Memory B cell (primary cell): ENCODE data around the gene TTF2.

Experiments
- ATAC-seq: fragments of 150-1000 bp; cut with Tn5 transposase; 2 replicates; pipeline ENCODE4 v1.10.0; 2021; ENCODE audit warnings: low read depth, mild to moderate bottlenecking, moderate library complexity
- DNase-seq, 2 donors: peaks; one replicate each; pipeline ENCODE4 v3.0.0; 2022; ENCODE audit warnings: low spot score in 2 of 2
- H3K27ac Mint-ChIP-seq: one replicate; pipeline ENCODE4 v1.8.0; 2022; ENCODE audit warnings: mild to moderate bottlenecking, moderate library complexity, mixed read lengths
- H3K27me3 Mint-ChIP-seq: one replicate; pipeline ENCODE4 v1.8.0; 2022; ENCODE audit warnings: mixed read lengths
- H3K36me3 Mint-ChIP-seq: one replicate; pipeline ENCODE4 v1.8.0; 2022; ENCODE audit warnings: mild to moderate bottlenecking, mixed read lengths
- H3K4me1 Mint-ChIP-seq: one replicate; pipeline ENCODE4 v1.8.0; 2022; ENCODE audit warnings: mixed read lengths
- H3K4me3 Mint-ChIP-seq: one replicate; pipeline ENCODE4 v1.8.0; 2022; ENCODE audit warnings: mild to moderate bottlenecking, moderate library complexity, mixed read lengths
- H3K9me3 Mint-ChIP-seq: one replicate; pipeline ENCODE4 v1.8.0; 2022; ENCODE audit warnings: mixed read lengths

The TTF2 gene

DNA sequence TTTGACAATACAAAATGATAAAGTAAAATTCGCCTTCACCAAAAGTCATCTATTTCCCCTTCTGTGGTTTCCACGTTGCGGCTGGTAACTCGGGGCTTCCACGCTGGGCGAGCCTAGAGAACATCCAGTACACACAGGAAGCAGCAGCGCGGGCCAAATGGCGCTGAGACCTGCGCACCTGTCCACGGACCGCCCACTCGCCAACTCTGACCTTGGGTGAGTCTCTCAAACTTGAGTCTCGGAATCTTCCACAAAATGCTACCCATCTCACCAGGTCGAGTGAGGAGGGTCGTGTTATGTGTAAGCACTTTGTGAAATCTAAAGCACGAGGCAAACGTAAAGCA, 820 bp upstream of the TTF2 start:
- DNase-seq: peak; percentile 46 to 57
- ATAC-seq: peak; percentile 54
- Mint-ChIP-seq H3K27ac (no peak overlapping the region), H3K27me3 (no peaks in the 10 kb centered on the region), H3K4me1 (peaks cover 10% of the 10 kb centered on the region), H3K36me3 (peaks cover 7% of the 10 kb centered on the region), H3K4me3 (no peak overlapping the region), H3K9me3 (no peaks in the 10 kb centered on the region)

DNA sequence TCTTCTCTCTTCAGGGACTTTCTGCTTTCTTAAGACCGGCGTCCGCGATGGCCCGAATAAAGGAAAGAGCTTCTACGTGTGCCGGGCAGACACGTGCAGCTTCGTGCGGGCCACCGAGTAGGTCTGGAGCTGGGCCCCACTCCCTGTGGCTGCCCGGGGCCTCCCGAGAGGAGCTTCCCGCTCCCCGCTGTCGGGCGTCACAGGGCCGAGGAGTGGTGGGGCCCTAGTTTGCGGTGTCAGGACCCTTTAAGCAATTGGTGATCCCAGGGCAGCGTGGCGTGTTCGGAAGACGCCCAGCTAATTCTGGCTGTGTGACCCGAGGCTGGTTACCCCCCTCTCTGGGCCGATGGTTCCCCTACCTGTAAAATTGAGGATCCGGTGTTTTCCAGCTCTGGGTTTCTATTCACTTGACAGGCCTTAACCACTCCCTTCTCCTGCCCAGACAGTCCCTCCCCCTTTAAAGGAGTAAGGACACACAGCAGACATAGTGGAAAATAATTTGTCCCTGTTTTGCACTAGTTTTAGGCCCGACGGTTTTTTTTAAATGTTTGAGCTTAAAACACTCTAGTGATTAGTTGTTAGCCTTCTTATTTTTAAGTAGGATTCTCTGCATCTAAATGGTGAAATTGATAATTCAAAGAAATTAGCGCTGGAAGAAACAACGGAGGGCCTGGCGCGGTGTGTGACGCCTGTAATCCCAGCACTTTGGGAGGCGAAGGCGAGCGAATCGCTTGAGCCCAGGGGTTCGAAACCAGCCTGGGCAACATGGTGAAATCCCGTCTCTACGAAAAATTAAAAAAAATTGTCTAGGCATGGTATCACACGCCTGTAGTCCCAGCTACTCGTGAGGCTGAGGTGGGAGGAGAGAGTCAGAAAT, 553 bp downstream of the TTF2 start:
- peaks cover 8% of the 10 kb centered on the region for H3K36me3 Mint-ChIP-seq
- peak in 1 of 2 donors; percentile 14 for DNase-seq
- no peak overlapping the region for H3K4me3 Mint-ChIP-seq
- no peaks in the 10 kb centered on the region for H3K27me3 Mint-ChIP-seq
- H3K27ac Mint-ChIP-seq: peak overlapping the region; percentile 53
- H3K4me1 Mint-ChIP-seq: peaks cover 12% of the 10 kb centered on the region
- no peaks in the 10 kb centered on the region for H3K9me3 Mint-ChIP-seq
- ATAC-seq: peak; percentile 4

DNA sequence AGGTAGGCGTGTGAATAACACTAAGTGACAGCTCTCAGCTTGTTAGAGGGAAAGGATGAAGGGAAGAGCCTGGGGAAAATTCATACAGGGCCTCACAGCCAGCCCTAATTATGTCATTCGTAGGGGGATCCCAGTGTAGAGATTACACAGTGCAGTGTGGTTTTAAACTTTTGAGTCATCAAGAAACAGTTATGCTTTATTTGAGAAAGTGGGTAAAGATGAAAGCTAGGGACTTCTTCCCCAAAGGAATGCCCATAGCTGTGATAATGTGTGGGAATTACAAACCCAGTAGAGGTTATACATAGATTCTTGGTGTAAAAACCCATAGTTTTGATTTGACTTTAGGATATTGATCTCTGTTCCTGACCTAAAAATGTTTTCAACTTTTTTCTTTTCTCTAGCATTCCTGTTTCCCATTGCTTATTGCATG, 1.9 kb downstream of the TTF2 start:
- H3K4me3 Mint-ChIP-seq: no peak overlapping the region
- ATAC-seq: no peak

DNA sequence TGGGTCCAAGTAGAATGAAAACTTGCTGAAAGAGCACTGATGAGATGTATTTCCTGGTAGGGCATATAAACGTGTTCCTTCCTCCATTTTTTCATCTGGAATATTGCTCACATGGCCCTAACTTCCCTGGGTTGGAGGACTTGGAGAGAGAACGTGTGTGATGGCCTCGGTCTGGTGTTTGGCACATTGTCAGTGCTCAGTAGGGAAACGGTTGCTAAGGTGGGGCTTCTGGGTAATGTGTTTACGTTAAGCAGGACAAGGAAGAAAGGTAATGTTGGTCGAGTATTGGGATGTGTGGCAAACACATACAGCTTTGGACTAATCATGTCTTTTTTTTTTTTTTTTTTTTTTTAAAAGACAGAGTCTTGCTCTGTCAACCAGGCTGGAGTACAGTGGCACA, 6.2 kb downstream of the TTF2 start:
- H3K4me3 Mint-ChIP-seq: no peak overlapping the region
- DNase-seq (no peak), ATAC-seq (no peak)
- H3K9me3 Mint-ChIP-seq: no peaks in the 10 kb centered on the region
- H3K27ac Mint-ChIP-seq: peak overlapping the region; percentile 22
- peaks cover 16% of the 10 kb centered on the region for H3K36me3 Mint-ChIP-seq
- peaks cover 20% of the 10 kb centered on the region for H3K4me1 Mint-ChIP-seq
- no peaks in the 10 kb centered on the region for H3K27me3 Mint-ChIP-seq

More for the DNA sequence above, 1.9 kb downstream of the TTF2 start:
- H3K36me3 Mint-ChIP-seq: peaks cover 11% of the 10 kb centered on the region
- no peak overlapping the region for H3K27ac Mint-ChIP-seq
- H3K4me1 Mint-ChIP-seq: peaks cover 18% of the 10 kb centered on the region
- H3K27me3 Mint-ChIP-seq: no peaks in the 10 kb centered on the region
- no peak for DNase-seq
- no peaks in the 10 kb centered on the region for H3K9me3 Mint-ChIP-seq

DNA sequence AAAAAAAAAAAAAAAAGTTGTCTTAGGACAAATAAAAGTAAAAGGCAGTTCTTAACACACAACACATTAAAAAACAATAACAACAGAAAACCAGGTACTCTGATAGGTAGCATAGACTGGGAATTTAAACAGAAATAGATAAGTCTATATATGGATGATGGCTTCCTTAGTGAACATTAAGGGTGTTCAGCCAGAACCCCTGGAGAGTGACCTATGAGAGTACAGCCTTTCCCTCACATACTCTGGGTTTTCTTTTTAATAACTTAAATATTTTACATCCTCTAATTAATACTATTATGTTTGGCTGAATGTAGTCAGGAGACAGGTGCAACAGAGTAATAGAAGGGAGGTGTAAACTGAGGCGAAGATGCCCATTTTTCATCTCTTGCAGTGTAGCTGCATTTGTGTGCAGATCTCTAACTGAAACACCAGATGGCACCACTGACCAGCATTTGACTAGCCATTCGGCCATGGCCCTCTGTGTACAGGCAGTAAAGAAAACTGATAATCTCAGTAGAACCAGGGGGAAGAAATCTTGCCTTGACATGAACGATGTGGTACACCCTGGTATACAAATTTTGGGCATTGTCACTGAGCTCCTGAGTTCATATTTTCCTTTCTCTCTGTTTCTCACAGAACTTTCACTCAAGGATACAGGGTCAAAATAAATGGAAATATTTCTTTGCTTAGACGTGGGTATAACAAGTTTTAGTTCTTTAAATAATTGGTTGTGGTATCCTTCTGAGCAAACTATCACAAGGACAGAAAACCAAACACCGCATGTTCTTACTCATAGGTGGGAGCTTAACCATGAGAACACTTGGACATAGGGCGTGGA, 7.6 kb downstream of the TTF2 start:
- Mint-ChIP-seq H3K4me1 (peaks cover 17% of the 10 kb centered on the region), H3K27ac (peak overlapping the region; percentile 65), H3K4me3 (no peak overlapping the region), H3K27me3 (no peaks in the 10 kb centered on the region), H3K36me3 (peaks cover 15% of the 10 kb centered on the region), H3K9me3 (no peaks in the 10 kb centered on the region)
- ATAC-seq (peak; percentile 79), DNase-seq (peak; percentile 18 to 25)

DNA sequence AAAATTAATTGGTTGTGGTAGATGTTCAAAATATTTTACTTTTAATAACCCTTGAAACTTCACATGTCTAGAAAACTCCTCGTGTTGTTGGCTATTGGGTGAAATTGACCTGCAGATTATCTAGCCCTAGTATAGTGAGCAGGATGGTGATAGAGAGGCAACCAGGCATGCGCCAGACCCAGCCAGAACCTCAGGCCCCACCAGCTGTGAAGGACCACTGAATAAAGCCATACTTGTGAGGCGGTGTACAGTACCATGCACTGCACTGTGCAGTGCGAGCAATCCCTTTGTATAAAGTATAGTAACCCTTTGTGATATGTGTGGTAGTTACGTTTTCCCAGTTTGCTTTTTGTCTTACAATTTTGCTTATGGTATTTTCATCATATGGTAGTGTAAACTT, 8.5 kb downstream of the TTF2 start:
- Mint-ChIP-seq H3K4me3 (no peak overlapping the region), H3K9me3 (no peaks in the 10 kb centered on the region), H3K27ac (no peak overlapping the region), H3K27me3 (no peaks in the 10 kb centered on the region), H3K36me3 (peaks cover 17% of the 10 kb centered on the region), H3K4me1 (peaks cover 17% of the 10 kb centered on the region)
- ATAC-seq: no peak
- DNase-seq: no peak

DNA sequence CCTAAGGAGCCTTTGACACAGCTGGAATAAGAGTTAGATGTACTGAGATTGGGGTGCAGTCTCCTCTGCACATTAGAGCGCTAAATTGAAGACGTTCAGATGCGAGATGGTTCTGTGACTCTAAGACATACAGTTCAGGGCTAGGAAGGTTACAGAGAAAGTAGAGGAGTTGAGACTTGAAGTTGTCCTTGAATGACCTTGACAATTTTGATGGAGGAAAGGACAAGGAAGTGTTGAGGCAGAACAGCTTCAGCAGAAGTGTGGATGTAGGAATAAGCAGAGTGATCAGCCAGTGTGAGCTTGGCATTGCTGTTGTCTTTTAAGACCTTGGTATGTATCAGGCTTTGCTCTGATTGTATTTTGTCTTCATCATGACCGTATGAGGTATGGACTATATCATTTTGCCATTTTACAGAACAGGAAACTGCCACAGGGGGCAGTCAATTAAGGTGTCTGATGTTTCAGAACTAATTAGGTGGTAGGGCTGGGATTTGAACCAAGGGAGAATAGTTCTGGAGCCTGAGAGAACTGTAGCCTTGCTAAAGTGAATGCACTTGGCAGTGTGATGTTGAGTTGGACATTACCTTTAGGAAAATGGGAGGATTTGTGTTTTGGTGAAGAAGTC, 9.2 kb downstream of the TTF2 start:
- Mint-ChIP-seq H3K4me3 (no peak overlapping the region), H3K27me3 (no peaks in the 10 kb centered on the region), H3K36me3 (peaks cover 14% of the 10 kb centered on the region), H3K9me3 (no peaks in the 10 kb centered on the region), H3K4me1 (peaks cover 17% of the 10 kb centered on the region), H3K27ac (peak overlapping the region; percentile 3)
- DNase-seq (no peak), ATAC-seq (no peak)

DNA sequence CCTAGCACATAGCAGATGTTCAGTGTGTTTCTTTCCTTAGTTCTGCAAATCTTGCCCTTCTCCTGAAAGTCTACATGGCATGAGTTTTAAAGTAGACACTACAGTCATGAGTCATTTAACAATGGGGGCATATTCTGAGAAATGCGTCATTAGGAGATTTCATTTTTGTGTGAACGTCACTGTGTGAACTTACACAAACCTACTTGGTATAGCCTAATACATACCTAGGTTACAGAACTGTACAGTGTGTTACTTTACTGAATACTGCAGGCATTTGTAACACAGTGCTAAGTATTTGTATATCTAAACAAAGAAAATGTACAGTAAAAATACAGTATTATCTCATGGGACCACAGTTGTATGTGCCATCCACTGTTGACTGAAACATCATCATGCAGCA, 10.0 kb downstream of the TTF2 start:
- no peak for ATAC-seq
- no peaks in the 10 kb centered on the region for H3K27me3 Mint-ChIP-seq

DNA sequence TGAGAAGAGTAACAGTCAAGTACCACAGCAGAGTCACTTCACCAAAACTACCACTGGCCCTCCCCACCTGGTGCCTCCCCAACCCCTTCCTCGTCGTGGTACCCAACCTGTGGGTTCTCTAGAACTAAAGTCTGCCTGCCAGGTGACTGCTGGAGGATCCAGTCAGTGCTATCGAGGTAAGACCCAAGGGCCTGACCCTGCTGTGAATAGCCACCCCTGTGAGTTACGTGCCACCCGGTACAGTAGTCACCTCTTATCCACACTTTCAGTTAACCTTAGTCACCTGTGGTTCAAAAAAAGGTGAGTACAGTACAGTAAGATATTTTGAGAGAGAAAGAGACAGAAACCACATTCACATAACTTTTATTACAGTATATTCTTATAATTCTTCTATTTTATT, 16.5 kb downstream of the TTF2 start:
- DNase-seq: no peak
- Mint-ChIP-seq H3K4me1 (peaks cover 2% of the 10 kb centered on the region), H3K27ac (no peak overlapping the region), H3K27me3 (no peaks in the 10 kb centered on the region), H3K9me3 (no peaks in the 10 kb centered on the region), H3K36me3 (peaks cover 44% of the 10 kb centered on the region), H3K4me3 (no peak overlapping the region)
- ATAC-seq: no peak

More for the DNA sequence above, 10.0 kb downstream of the TTF2 start:
- Mint-ChIP-seq H3K9me3 (no peaks in the 10 kb centered on the region), H3K36me3 (peaks cover 18% of the 10 kb centered on the region), H3K4me1 (peaks cover 17% of the 10 kb centered on the region), H3K4me3 (no peak overlapping the region), H3K27ac (no peak overlapping the region)
- no peak for DNase-seq

DNA sequence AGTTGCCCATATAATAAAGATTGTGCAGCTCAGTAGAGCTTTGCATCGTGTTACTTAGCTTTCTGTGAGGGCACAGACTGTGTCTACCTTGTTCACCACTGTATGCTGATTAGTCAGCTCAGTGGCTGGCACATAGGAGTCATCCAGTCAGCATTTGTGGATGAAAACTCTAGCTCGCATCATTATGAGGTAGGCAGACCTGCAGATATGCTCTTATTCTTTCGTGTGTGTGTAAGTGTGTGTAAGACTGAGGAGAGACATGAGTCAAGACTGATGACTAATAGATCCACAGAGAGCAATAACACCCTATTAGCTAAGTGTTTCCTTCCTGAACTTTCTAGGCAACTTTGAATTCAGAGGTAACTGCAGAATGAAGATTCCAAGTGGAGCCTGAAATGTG, 17.1 kb downstream of the TTF2 start:
- DNase-seq: no peak
- ATAC-seq: no peak
- Mint-ChIP-seq H3K9me3 (no peaks in the 10 kb centered on the region), H3K27me3 (no peaks in the 10 kb centered on the region), H3K36me3 (peaks cover 45% of the 10 kb centered on the region), H3K4me1 (no peaks in the 10 kb centered on the region), H3K27ac (no peak overlapping the region), H3K4me3 (no peak overlapping the region)

DNA sequence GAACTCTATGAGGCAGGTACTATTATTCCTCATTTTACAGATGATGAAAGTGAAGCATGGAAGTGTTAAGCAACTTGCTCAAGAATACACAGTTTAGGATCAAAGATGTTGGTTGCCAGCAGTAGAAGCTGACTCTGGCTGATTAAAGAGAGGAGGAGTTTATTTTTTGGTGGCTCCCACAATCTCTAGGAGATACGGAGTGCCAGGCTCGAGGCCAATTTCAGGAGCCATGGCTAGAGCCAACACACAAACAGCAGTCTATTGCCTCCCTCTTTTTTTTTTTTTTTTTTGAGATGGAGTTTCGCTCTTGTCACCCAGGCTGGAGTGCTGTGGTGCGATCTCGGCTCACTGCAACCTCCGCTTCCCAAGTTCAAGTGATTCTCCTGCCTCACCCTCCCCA, 19.6 kb downstream of the TTF2 start:
- peaks cover 45% of the 10 kb centered on the region for H3K36me3 Mint-ChIP-seq
- no peak for DNase-seq
- no peaks in the 10 kb centered on the region for H3K9me3 Mint-ChIP-seq
- H3K4me3 Mint-ChIP-seq: no peak overlapping the region
- H3K4me1 Mint-ChIP-seq: no peaks in the 10 kb centered on the region
- no peak for ATAC-seq
- no peaks in the 10 kb centered on the region for H3K27me3 Mint-ChIP-seq
- no peak overlapping the region for H3K27ac Mint-ChIP-seq

DNA sequence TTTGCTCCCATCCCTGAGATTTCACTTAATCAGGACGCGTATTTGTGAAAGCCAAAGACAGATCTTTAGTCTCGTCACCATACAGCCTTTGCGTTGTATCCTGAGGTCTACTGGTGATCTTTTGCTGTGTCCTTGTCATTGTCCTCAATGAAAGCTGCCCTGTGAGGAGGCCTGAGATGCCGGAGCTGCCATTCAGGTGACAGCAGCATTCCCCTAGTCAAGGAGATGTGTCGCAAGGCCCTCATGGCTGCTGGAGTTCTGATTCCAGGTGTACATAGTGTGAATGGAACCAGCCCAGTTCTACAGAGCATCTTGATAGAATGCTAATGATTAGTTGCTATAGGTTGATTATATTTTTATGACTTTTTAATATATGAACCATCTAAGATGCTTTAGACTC, 24.1 kb downstream of the TTF2 start:
- Mint-ChIP-seq H3K36me3 (peaks cover 30% of the 10 kb centered on the region), H3K4me1 (peaks cover 2% of the 10 kb centered on the region), H3K27me3 (no peaks in the 10 kb centered on the region), H3K27ac (no peak overlapping the region), H3K9me3 (no peaks in the 10 kb centered on the region), H3K4me3 (no peak overlapping the region)
- DNase-seq (no peak), ATAC-seq (no peak)

DNA sequence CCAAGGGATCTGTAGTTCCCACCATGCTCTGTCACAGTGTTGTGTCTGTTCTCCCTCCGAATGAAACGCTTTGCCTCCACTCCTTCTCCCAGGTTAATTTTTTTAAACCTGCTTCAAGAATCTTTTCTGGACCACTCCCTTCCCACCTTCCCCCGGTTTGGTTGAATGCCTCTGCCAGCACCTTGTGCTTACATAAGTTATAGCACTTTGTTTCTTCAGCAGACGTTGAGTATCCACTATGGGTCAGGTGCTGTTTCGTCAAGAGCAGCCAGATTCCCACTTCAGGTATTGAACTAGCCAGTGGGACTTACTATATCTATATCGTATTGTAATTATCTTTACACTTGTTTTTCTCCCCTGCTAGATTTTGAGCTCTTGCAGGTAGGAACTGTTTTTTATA, 27.6 kb downstream of the TTF2 start:
- H3K9me3 Mint-ChIP-seq: no peaks in the 10 kb centered on the region
- no peaks in the 10 kb centered on the region for H3K27me3 Mint-ChIP-seq
- no peak for ATAC-seq
- H3K36me3 Mint-ChIP-seq: peaks cover 36% of the 10 kb centered on the region
- no peak for DNase-seq
- H3K27ac Mint-ChIP-seq: no peak overlapping the region
- no peak overlapping the region for H3K4me3 Mint-ChIP-seq
- peaks cover 2% of the 10 kb centered on the region for H3K4me1 Mint-ChIP-seq

DNA sequence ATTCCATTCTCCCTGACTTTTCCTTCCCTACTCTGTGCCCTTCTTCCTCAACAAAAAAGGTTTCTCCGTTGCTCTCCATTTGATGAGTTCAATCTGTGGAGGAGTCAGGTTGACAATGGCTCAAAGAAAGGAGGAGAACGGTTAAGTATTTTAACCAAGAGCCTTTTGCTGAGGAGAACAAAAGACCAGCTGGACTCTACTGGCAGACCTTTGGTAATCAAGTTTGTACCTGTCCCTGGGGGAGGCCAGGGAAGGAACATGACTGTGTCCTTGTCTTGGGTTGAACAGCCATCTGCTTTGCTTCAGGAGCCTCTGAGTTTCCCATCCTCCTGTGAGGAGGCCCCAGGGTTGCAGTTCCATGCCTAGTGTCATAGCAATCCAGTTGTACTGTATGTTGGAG, 29.9 kb downstream of the TTF2 start:
- no peak overlapping the region for H3K27ac Mint-ChIP-seq
- peaks cover 39% of the 10 kb centered on the region for H3K36me3 Mint-ChIP-seq
- DNase-seq: no peak
- H3K27me3 Mint-ChIP-seq: no peaks in the 10 kb centered on the region
- ATAC-seq: no peak
- H3K4me3 Mint-ChIP-seq: no peak overlapping the region
- H3K4me1 Mint-ChIP-seq: peaks cover 5% of the 10 kb centered on the region
- H3K9me3 Mint-ChIP-seq: no peaks in the 10 kb centered on the region
